K562 (cell line): Measurements from ENCODE around the gene PDZRN4.

ENCODE experiments used
- CHD1 ChIP-seq: fragments of 200-600 bp; sonication (generic); IDR thresholded peaks from one replicate; pipeline ENCODE4 v1.6.1; 2012; ENCODE audit warnings: mild to moderate bottlenecking, moderate library complexity, low read length, inconsistent platforms
- CTCF ChIP-seq, 3 experiments: IDR thresholded peaks in 2 of 3; conservative IDR thresholded peaks in 1 of 3; 2 replicates each; pipeline ENCODE4 v1.5.1; 2011 to 2012; ENCODE audit warnings: low read length in 3 of 3, mild to moderate bottlenecking in 3 of 3, control low read depth in 2 of 3, improper control_type of control experiment in 1 of 3, inconsistent platforms in 1 of 3, low read depth in 1 of 3, mixed read lengths in 1 of 3, moderate library complexity in 1 of 3; ENCODE audit not compliant: insufficient read depth in 2 of 3
- KLF16 ChIP-seq: IDR thresholded peaks from 2 replicates; pipeline ENCODE4 v1.6.1; 2016; ENCODE audit warnings: antibody characterized with exemption
- THRB ChIP-seq: fragments of 450-650 bp; formaldehyde crosslinking; conservative IDR thresholded peaks from 2 replicates; pipeline ENCODE4 v1.4.0; 2022; ENCODE audit warnings: mild to moderate bottlenecking, missing genetic modification characterization
- ZBTB26 ChIP-seq: fragments of 450-650 bp; formaldehyde crosslinking; IDR thresholded peaks from 2 replicates; pipeline ENCODE4 v1.4.0; 2022; ENCODE audit warnings: missing genetic modification characterization
- ZNF778 ChIP-seq: fragments of 450-650 bp; formaldehyde crosslinking; IDR thresholded peaks from 2 replicates; pipeline ENCODE4 v1.4.0; 2020; ENCODE audit warnings: mild to moderate bottlenecking, moderate library complexity

GRCh38 chr12:41205070-41205709 is 17.1 kb downstream of the PDZRN4 start:
- no peak for TF ChIP-seq CTCF (IDR thresholded peaks at IDR 0.05 in 2 of 3, conservative IDR thresholded peaks at IDR 0.05 in 1 of 3; ENCODE audit: insufficient read depth in 2 of 3, low read depth in 1 of 3, low read length in 3 of 3)
- TF ChIP-seq KLF16, result no peak
- no peak for TF ChIP-seq ZBTB26 (CRISPR knock-in tag)
- no peak for TF ChIP-seq CHD1
- no peak for TF ChIP-seq THRB (CRISPR knock-in tag)
- no peak for TF ChIP-seq ZNF778 (CRISPR knock-in tag)
